Ammon's horn (tissue), 1 donor: ENCODE results near the gene ANO2.
"Not testable (repeated sequence)": the region's sequence is repeated elsewhere in the genome, so short reads cannot be mapped to it uniquely, and the experiment has no call there.

Experiments used
- DNase-seq: peaks from one replicate; pipeline ENCODE4 v3.0.0-alpha.2; 2016; ENCODE audit warnings: low spot score

The ANO2 gene

DNA sequence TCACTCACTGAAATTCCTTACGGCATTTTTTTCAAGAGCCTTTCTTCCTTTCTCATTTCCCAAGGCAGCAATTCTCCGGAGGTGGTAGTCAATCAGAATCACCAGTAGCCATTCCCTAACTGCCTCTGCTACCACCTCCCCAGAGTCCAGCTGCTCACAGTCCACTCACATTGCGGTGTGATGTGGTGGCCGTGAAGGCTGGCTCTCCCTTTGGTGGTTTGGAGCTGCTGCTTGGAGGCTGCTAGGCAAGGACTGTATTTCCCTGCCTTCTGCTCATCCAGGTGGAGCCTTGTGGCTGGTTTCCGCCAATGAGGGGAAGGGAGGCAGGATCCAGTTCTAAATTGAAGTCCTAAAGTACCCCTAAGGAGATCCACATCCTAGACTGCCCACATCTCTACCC lies 222.0 kb downstream of the ANO2 start:
- no peak for DNase-seq

DNA sequence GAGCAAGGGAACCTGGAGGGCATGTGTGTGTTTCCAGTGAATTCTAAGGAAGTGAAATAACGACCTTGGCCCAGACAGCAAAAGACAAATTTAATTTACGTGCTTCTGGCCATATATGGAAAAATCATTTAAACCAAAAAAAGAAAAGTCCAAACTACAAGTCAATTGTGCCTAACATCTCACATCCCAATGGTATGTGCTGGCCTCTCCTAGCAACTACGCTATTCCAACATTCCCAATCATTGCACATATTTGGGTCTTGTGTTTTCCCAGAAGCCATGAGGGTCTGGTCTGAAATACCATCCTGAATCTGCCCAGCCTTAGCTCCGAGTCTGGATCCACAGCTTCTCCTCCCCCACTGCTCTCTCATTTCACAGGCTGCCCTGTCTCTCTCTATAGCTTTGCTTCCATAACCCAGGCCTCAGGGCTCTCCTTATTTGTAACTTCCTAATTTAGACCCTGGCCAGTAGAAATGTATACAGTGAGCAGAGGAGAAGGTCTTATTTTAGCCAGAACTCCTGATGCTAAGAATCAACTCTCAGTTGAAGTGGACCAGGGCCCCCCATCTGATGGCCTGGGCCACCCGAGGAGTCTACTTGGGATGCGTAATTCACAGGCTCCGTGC lies 224.6 kb downstream of the ANO2 start:
- DNase-seq = no peak

DNA sequence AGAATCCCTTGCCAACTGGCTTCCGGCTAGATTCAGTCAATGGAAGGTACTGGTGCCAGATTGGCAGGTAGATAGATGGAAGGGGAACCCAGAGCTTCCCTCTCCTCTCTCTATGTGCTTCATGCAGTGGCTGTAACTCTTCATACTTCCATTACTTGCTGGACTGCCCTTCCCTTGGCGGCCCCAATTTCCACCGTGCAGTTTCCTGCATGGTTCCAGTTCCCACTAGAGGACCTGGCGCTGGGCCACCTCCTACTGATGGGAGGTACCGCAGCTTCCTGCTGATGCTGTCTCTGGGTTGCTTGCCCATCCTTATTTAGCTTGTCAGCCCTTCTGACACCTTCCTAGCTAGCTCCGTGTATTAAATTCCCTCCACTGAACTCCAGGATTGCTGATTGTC lies 226.4 kb downstream of the ANO2 start:
- no peak for DNase-seq

DNA sequence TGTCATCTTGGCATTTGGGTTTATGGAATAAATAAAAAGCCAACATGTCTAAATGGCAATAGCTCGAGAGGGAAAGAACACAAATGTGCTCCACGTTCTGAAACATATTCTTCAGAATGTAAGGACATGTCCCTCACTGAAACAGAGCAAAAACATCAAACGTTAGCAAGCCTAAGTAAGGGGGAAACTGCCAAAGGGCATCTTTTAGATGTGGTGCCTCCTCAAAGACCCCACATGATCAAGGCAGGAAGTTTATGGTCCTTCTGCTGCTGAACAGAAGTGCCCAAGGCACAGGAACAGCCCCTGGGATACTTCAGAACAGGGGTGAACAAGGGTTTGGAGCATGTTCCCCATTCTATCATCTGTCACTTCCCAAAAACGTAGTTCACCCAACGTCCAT lies 227.0 kb downstream of the ANO2 start:
- no peak for DNase-seq

DNA sequence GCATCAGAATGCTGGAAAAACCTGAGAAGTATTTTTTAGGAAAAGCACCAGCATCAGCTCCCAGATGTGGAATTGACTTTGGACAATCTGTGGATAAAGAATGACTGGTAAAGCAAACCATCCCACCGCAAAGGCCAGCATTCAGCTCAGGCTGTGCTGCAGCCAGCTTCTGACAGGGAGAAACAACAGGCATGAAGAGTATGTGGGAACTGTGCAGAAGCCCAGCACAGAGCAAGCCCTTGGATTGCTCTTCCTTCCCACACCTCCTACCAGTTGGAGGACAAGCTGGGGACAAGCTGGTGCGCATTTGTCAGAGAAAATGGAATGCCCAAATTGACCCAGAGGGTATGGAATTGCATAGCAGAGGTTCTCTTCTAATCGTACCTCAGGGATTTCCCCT lies 228.1 kb downstream of the ANO2 start:
- no peak for DNase-seq

DNA sequence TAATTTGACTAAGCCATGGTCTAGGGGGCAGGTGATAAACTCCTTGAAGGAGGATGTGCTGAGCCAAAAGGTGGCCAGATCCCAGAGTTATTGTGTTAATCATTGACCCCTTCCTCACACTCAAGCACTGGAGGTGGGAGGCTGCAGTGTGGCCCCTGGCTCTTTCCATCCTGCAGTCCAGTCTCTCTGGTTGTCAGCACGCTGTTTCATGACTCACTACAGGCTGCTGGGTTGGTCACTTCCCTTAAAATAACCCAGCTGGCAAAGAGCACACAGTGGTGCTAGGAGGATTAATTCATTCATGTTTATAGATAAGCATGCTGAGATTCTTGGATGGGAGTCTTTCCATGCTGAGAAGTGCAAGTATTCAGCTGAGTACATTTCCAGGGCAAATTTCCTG lies 228.9 kb downstream of the ANO2 start:
- no peak for DNase-seq

DNA sequence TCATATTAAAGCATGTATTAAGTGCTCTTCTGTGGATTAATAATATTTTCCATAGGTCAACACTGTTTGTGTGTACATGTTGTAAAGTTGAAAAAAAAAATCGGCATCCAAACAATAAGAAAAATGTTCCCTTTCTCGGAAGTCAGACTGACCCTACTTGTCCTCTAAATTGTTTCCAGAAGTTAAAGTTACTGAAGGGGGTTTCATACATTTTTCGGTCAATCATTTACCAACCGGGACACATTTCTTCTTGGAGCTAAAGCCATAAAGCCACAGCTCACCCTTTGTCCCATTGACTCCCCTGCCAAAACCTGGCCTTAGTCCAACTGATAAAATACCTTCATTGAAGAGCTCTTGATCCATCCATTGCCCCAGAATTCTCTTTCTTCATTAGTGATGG lies 230.0 kb downstream of the ANO2 start:
- DNase-seq = no peak

DNA sequence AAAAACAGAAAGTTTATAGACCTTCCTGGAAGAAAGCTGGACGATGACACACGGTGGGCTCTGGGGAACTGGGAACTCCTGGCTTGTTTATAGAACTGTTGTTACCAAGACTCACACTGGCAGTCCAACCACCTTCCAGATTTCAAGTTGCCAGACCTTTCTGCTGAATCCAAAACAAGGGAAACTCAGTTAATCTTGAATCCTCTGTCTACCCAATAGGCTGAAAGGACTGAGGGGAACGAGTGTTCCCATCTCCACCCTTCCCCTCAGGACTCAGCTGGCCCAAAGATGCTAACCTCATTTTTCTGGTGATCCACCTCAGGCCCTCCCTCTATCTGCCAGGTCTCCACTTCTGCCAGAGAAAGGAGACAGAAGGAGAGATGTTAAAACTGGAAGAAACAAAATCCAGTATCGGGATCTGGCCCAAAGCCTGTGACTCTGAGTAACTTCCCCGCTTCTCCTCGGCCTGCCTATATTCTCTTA lies 231.4 kb downstream of the ANO2 start:
- DNase-seq = no peak

DNA sequence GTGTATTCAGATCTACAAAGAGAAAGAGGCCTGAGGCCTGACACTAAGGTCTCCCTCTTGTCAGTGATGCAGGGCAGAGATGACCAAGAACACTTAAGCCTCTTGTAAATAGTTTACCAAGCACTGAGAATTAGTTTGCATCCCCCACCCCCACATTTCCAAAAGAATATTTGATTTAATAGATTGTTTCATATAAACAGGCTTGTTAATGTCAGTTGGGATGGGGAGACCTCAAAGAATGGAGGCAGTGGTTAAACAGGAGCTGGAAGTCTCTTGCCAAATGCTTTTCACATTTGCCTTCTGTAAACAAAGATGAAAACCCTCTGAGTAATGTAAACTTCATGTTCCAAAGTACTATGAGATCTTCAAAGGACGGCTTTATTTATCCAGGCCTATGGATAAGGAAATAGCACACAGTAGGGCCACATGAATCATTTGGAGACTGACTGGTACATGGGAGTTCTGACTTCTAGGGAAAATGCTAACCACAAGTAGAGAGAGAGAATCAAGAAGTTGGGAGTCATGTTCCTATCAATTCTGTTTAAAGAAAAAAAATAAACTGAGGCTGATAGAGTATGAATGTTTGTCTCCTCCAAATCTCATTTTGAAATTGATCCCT lies 234.7 kb downstream of the ANO2 start:
- no peak for DNase-seq

DNA sequence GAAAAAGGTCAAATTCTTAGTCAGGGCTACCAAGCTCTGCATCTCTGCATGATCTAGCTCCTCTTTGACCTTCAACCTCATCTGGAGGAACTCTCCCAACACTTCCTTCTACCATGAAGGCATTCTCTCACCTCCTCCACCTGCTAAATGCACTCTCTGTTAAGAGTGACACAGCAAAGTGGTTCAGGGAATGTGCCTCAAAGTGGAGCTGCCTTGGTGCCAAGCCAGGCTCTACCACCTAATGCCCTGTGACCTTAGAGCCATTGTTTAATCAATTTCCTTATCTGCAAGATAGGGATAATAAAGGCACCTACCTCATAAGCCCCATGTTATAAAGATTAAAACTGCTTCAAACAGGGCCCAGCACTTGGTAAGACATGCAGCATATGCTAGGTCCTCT lies 236.7 kb downstream of the ANO2 start:
- no peak for DNase-seq

DNA sequence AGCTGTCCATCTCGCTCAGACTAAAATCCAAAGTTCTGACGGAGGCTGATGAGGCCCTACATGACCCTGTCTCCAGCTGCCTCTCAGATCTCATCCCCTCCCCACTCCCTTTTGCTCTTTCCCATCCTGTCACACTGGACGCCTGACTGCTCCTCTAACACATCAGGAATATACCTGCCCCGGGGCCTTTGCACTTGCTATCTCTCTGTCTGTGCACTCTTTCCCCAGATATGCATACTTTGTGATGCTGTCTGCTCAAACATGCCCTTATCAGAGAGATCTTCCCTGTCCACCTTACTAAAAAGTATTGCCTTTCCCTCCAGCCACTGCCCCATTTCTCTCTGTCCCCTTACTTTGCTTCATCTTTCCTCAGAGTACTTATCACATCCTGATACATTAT lies 238.8 kb downstream of the ANO2 start:
- DNase-seq = no peak

DNA sequence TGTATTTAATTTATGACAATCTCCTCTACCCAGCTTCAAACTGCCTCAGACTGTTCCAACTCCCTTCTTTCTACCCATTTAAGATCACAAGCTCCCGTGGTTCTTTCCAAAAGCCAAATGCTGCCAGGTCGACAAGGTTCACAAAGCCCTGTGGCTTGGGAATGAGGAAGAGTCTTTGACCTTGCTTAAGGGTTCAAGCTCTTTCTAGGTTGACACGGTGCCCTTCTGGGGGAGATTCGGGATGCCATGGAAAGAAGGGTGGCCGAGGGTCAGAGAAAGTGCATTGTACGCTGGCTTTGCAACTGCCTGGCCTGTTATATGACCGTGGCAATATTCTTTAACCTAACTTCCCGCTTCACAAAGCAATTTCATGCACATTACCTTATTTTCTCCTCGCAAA lies 239.3 kb downstream of the ANO2 start:
- no peak for DNase-seq

DNA sequence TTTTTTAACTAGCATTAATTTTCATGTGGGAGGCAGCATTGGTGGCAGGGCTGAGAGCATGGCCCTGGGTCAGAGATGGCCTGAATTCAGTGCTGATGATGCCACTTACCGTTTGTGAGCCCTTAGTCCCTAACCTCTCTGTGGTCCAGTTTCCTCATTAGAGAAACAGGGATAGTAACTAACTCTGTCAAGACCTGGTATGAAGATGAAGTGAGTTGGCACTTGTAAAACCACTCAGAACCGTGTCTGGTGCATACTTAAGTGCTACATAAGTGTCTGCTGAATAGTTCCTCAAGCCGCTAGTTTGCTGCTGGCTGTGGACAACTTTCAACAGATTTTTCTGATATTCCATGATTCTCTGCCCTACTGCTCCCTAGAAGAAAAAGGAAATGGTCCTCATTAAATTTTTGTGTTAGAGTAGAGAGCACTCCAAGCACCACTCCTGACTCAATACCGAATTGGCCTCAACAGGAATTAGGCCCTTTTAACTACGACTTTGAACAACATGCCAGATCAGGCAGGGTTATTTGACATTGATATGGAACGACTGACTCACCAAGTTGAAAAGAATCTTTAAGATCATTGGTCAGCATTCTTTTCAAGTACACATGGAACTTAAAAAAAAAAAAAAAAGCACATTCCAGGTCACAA lies 250.2 kb downstream of the ANO2 start:
- no peak for DNase-seq

DNA sequence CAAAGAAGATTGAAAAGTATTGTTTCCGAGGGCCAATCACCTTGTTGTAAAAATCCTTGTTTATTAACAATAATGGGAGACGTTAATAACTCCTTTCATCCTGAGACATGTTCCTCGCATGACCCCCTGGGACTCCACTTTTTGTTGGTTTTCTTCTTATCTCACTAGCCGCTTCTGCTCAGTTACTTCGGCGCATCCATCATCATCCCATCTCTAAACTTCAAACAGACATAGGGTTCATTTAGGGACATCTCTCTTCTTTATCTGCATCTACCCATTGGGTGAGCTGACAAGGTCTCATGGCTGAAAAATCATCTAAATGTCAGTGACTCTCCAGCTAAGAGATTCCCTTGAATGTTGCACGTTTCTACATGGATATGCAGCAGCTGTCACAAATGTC lies 252.2 kb downstream of the ANO2 start:
- no peak for DNase-seq

DNA sequence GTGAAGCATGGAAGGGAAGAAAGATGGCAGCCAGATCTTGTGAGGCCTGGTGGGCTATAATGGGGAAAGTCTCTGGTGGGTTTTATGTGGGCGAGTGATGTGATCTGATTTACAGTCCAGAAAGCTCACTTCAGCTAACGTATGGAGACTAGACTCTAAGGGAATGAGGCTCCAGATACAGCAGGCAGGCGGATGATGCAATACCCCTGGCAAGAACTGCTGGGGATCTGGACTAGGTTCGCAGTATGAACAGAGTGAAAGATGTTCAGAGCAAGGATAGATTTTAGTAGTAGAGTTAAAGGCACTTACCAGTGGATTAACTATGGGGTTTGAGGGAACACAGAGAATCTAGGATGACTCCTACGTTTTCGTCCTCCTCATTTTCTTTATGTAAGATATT lies 253.1 kb downstream of the ANO2 start:
- no peak for DNase-seq

DNA sequence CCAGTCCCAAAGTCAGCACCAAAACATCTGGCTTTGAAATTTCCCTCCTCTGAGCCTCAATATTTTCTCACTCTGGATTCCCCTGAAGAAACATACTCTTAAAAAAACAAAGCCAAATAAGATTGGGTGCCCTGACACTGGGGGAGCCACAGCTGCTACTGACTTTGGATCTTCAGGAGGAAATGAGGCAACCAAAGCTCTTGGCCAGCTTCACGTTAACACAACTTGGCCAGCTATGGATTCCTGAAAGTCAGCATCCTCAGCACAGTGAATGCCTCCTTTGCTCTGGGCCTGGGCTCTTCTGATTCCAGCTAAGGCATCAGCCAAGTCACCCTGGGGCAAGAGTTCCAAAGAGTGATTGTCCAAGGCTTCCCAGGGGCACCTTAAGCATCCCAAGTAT lies 254.8 kb downstream of the ANO2 start:
- DNase-seq = no peak

DNA sequence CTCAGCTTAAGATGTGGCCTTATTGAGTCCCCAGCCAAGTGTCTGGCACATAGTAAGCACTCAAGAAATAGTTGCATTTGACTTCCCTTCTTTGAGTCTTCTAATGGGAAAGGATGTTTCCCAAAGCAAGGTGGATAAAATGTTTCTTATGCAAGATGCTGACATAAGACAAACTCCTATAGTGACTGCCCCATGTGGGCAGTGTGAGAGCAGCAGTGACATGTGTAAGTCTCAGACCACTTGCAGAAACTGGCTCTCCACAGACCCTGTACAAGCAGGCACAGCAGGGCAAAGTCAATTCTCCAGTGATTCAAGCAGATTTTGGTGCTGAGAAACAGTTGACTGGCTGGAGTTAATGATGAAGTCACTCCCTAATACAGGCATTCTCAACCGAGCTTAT lies 255.3 kb downstream of the ANO2 start:
- DNase-seq = no peak

DNA sequence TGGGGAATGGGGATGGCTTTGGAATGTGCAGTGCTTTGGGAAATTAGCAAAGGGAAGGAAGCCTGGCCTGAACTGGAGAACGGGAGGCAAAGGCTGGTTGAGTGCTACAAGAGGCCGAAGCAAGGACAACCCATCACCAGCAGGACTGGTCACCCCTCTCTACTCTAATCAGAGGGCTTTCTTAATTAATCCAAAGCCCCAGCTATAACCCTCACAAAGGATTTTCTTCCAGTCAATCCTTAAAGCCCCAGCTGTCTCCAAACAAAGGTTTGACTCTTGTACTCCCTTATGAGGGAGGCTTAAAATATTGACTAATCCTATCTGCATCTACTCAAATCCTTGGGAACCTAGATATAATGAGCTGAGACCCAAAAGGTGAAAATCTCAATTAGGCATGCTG lies 256.8 kb downstream of the ANO2 start:
- no peak for DNase-seq

DNA sequence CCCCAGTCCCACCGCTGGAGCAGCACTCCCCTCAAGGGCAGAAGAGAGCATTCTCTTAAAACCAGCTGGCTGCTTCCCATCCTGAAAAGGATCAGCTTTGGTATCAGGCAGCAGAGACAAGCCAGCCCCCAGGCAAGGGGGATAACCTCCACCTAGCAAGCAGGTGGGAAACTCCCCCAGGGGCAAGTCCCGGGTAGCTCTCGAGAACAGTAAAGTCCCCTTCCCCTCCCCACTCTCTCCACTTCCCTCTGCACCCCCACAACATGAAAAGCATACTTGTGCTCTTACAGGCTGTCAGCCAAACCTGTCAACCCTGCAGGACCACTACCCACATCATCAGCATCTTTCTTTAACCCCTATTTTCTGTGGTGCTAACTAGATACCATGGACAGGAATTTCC lies 259.1 kb downstream of the ANO2 start:
- no peak for DNase-seq

DNA sequence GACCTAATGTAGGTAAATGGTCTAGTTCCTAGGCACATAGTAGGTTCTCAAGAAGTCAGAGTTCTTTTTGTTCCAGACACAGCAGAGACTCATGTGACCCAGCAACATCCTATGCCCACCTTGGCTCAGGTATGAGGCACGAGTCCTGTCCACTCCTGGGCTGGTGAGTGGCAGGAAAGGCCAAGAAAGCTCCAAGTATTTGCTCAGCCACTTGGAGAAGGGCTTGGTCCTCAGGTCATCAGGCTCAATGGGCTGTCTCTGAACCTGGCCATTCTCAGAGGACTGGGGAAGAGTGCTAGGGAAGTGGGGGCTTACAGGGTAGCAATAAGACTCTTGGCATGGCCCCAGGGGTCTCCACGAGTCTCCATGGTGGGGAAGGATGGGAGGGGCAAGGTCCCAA lies 260.1 kb downstream of the ANO2 start:
- DNase-seq = no peak

DNA sequence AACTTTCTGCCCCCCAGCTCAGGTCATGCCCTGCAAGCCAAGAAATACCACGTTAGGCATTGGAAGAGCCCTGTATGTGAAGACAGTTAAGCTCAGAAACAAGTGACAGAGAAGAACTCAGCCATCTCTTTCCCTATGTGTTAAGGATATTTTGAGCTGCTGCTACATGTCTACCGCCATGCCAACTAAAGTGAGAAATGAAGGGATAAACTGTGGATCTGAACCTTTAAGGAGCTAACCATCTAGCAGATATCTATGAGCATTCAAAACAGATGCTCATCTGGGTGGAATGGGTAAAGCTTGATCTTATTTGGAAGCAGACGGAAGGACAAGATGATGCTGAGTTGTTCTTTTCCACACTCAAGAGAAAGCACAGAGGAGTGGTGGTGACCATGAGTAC lies 262.5 kb downstream of the ANO2 start:
- no peak for DNase-seq

DNA sequence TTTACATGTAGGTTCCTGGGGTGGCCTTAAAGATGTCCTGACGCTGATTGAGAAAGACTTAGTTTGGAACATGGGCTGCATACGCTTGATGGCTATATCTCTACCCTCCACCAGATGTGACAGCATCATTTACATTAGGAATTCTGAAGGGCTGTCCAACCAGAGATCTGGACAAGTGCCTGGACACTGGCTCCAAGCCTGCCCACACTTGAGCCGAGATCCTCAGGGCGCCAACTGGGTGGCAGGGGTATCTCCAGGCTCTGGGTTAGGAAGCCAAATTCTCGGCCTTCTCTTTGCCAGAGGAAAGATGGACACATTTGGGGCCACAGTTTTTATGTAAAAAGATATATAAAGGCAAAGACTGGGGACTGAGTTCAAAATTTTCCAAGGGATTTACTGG lies 266.9 kb downstream of the ANO2 start:
- no peak for DNase-seq

DNA sequence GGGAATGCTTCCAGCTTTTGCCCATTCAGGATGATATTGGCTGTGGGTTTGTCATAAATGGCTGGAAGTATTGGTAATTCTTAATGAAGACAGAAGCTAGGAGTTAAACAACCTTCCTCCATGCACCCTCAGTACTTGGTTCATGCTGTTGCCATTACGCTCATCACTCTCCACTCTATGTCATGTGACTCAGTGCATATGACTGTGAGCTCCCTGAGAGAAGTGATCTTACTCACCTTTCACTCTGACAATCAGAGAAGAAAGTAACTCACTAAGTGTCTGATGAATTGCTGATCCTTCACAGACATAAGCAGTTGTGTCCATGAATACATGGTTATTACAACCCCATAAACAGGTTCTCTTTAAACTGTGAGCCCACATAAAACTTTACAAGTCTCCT lies 275.4 kb downstream of the ANO2 start:
- not testable (repeated sequence) for DNase-seq

DNA sequence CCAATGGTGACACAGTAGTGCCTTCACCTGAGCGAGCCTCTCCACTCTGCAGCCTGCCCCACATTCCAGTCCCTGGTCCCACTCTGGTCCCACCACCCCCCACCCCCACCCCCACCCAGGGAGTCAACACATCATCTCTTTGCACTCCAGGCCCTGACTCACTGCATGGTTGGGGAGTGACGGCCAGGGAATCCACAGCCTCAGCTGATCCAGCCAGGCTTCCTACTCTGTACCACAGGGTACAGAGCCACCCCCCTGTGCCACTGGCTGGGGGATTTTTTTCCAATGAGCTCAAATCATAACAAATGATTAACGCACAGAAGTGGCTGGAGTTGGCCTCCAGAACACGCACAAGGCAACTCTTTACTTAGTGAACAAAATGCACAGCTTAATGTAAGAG lies 279.4 kb downstream of the ANO2 start:
- no peak for DNase-seq
